Muscle layer of colon (tissue), 2 donors: ENCODE measurements around the gene HIPK4.
"Not testable (repeated sequence)": the region's sequence is repeated elsewhere in the genome, so short reads cannot be mapped to it uniquely, and the experiment has no call there.

ENCODE experiments used
- H3K27ac ChIP-seq: one replicate; pipeline ENCODE4 v1.7.0; 2013; ENCODE audit warnings: low read depth, mild to moderate bottlenecking, low read length, moderate library complexity
- H3K27me3 ChIP-seq, 2 donors: one replicate each; pipeline ENCODE4 v1.7.0; 2013; ENCODE audit warnings: low read length in 2 of 2, mild to moderate bottlenecking in 2 of 2; ENCODE audit not compliant: insufficient read depth in 2 of 2, control insufficient read depth in 1 of 2
- H3K36me3 ChIP-seq: one replicate; pipeline ENCODE4 v1.7.0; 2013; ENCODE audit warnings: mild to moderate bottlenecking, low read length; ENCODE audit not compliant: insufficient read depth
- H3K4me1 ChIP-seq: one replicate; pipeline ENCODE4 v1.7.0; 2013; ENCODE audit warnings: mild to moderate bottlenecking, low read length; ENCODE audit not compliant: insufficient read depth
- H3K4me3 ChIP-seq, 2 donors: one replicate each; pipeline ENCODE4 v1.7.0; 2013; ENCODE audit warnings: low read length in 2 of 2, low read depth in 1 of 2, mild to moderate bottlenecking in 1 of 2, moderate library complexity in 1 of 2
- H3K9ac ChIP-seq: one replicate; pipeline ENCODE4 v1.7.0; 2013; ENCODE audit warnings: low read length
- H3K9me3 ChIP-seq: one replicate; pipeline ENCODE4 v1.7.0; 2013; ENCODE audit warnings: mild to moderate bottlenecking, low read length
- donor health status: abdominal sarcoma.
- donor health status: Adenocarcinoma of cecum.

Gene HIPK4

DNA sequence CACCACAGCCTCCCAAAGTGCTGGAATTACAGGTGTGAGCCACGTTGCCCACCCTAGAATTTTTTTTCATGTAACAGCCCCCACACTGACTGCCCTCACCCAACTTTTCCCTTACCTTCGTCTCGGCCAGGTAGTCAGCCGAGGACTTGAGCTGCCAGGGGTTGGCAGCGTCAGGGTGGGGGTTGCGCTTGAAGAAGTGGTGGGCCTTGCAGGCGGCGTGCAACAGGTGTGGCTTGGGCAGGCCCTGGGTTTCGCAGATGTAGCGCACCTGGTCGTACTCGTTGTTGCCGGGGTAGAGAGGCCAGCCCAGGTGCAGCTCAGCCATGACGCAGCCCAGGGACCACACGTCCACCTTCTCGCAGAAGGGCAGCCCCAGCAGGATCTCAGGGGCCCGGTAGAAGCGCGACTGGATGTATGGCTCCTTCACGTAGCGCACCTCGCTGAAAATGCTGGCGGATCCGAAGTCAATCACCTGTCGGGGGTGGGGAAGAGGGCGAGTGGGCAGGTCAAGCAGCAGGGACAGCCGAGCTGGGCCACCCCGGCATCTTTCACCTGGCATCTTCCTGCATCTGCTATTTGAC is 6.2 kb downstream of the HIPK4 start:
- Histone ChIP-seq H3K27me3 (no peaks in the 10 kb centered on the region), H3K27ac (no peak overlapping the region), H3K4me3 (no peak overlapping the region), H3K9me3 (no peaks in the 10 kb centered on the region), H3K36me3 (peaks cover 6% of the 10 kb centered on the region), H3K4me1 (no peaks in the 10 kb centered on the region), H3K9ac (no peak overlapping the region)

DNA sequence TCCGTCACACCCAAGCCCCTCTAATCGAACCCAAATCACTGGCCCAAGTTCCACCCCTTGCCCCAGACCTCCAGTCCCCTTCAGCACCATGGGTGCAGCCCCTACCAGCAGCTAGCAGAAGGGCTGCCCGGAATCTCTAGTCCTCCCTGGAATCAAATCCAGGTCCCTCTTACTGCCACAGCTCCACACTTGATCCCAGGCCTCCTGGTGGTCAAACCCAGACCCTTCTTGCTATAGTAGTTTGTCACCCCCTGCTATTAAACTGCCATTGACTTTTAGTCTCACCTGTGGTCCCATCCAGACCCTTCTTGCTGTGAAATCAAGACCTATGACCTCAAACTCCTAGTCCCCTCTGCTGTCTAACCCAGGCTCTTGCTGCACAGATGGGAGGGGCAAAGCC is 8.7 kb downstream of the HIPK4 start:
- H3K9ac ChIP-seq, result no peak overlapping the region
- H3K27ac ChIP-seq, result no peak overlapping the region
- no peaks in the 10 kb centered on the region for H3K4me1 ChIP-seq
- no peaks in the 10 kb centered on the region for H3K27me3 ChIP-seq
- H3K36me3 ChIP-seq, result peaks cover 18% of the 10 kb centered on the region
- H3K4me3 ChIP-seq, result no peak overlapping the region
- H3K9me3 ChIP-seq, result no peaks in the 10 kb centered on the region

GRCh38 chr19:40380199-40381037 is 9.6 kb downstream of the HIPK4 start:
- no peaks in the 10 kb centered on the region for H3K9me3 ChIP-seq
- H3K36me3 ChIP-seq, result peaks cover 19% of the 10 kb centered on the region
- H3K4me3 ChIP-seq, result no peak overlapping the region
- no peak overlapping the region for H3K27ac ChIP-seq
- no peaks in the 10 kb centered on the region for H3K4me1 ChIP-seq
- no peak overlapping the region for H3K9ac ChIP-seq
- H3K27me3 ChIP-seq, result no peaks in the 10 kb centered on the region

DNA sequence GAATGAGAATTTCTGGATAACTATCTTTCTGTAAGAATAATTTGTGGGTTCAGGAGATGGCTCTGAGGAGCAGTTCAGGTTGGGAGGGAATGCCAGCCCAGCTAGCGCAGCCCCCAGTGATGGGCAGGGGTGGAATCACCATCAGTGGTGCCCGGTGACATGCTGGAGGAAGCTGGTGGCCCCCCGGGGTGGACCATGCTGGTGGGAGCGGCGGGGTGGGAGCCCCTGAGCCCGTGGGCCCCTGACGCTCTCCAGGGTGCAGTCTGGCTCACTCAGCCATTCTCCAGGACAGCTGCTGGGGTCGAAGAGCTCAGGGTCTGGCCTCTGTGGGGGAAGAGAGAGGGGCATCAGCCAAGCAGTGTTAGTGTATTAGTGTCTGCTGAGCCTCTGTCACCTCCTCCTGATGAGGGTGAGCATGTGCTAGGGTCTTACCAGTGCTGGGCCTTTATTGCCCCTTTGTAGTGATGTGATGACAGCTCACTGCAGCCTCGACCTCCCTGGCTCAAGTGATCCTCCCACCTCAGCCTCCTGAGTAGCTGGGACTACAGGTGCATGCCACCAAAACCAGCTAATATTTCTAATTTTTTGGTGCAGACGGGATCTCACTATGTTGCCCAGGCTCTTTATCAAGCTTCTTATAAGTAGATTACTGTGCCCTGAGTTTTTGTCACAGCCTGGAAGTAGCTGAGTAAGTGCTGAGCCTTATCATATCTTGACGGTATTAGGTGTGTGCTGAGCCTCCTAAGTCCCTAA is 10.4 kb downstream of the HIPK4 start:
- H3K27ac ChIP-seq, result no peak overlapping the region
- H3K9me3 ChIP-seq, result no peaks in the 10 kb centered on the region
- H3K9ac ChIP-seq, result no peak overlapping the region
- H3K4me1 ChIP-seq, result no peaks in the 10 kb centered on the region
- H3K36me3 ChIP-seq, result peaks cover 23% of the 10 kb centered on the region
- no peak overlapping the region for H3K4me3 ChIP-seq
- no peaks in the 10 kb centered on the region for H3K27me3 ChIP-seq

DNA sequence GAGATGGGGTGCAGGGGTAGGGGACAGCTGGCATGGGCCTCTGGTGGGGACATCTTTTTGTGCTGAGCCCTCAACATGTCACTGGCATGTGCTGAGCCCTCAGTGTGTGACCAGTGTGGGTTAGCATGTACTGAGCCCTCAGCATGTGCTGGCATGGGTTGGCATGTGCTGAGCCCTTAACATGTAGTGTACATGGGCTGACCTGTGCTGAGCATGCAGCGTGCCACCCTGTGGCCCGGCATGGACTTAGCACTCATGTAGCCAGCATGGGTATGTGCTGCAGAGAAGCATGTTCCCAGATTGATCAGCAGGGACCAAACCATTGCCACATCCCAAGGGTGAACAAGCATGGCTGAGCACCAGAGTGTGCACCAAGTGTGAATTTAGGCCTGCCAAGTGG is 11.5 kb downstream of the HIPK4 start:
- Histone ChIP-seq H3K27me3 (no peaks in the 10 kb centered on the region), H3K9ac (no peak overlapping the region), H3K4me1 (no peaks in the 10 kb centered on the region), H3K9me3 (no peaks in the 10 kb centered on the region), H3K27ac (no peak overlapping the region), H3K4me3 (no peak overlapping the region), H3K36me3 (peaks cover 31% of the 10 kb centered on the region)

- H3K36me3 ChIP-seq, result peaks cover 36% of the 10 kb centered on the region
- H3K27me3 ChIP-seq, result no peaks in the 10 kb centered on the region
- H3K27ac ChIP-seq, result no peak overlapping the region
- no peak overlapping the region for H3K9ac ChIP-seq
- H3K4me1 ChIP-seq, result no peaks in the 10 kb centered on the region
- no peak overlapping the region for H3K4me3 ChIP-seq
- no peaks in the 10 kb centered on the region for H3K9me3 ChIP-seq
These were observed 12.1 kb downstream of the HIPK4 start for GRCh38 chr19:40377876-40378385.

DNA sequence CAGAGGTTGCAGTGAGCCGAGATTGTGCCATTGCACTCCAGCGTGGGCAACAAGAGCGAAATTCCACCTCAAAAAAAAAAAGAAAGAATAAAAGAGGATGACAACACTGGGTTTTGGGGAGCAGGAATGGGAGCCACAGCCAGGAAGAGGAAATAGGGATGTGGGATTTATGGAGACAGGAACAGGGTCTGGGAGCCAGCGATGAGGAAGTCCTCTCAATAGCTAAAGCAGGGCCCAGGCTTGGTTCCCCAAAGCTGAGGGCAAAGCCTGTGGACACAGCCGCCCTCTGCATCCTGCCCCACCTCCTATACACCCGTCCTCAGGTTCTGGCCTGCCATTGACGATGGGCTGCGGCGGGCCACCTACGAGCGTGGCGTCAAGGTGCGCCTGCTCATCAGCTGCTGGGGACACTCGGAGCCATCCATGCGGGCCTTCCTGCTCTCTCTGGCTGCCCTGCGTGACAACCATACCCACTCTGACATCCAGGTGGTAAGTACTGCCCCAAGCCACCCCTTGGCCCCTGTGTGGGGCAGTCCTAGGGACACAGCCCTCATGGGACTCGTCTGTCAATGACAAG is 13.6 kb downstream of the HIPK4 start:
- H3K36me3 ChIP-seq, result peaks cover 49% of the 10 kb centered on the region
- no peak overlapping the region for H3K27ac ChIP-seq
- no peaks in the 10 kb centered on the region for H3K4me1 ChIP-seq
- H3K9me3 ChIP-seq, result no peaks in the 10 kb centered on the region
- no peaks in the 10 kb centered on the region for H3K27me3 ChIP-seq
- no peak overlapping the region for H3K9ac ChIP-seq
- H3K4me3 ChIP-seq, result no peak overlapping the region

DNA sequence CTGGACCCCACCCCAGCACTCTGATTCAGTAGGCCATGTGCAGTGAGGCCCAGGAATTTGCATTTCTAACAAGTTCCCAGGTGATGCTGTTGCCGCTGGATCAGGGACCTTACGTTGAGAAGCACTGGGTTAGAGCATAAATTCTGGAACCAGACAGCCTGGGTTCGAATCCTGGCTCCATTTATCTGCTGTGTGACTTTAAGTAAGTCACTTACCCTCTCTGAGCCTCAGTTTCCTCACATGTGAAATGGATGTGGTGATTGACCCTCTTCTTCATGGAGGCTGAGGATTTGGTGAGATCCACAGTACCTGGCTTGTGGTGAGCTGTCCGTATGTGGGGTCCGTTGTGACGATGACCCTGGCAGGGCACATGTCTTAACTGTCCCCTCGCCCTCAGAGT is 15.9 kb downstream of the HIPK4 start:
- Histone ChIP-seq H3K9me3 (no peaks in the 10 kb centered on the region), H3K27me3 (no peaks in the 10 kb centered on the region), H3K9ac (no peak overlapping the region), H3K27ac (no peak overlapping the region), H3K4me3 (no peak overlapping the region), H3K4me1 (no peaks in the 10 kb centered on the region), H3K36me3 (peaks cover 61% of the 10 kb centered on the region)

- Histone ChIP-seq H3K4me1 (no peaks in the 10 kb centered on the region), H3K4me3 (no peak overlapping the region), H3K9me3 (no peaks in the 10 kb centered on the region), H3K27me3 (no peaks in the 10 kb centered on the region), H3K36me3 (peaks cover 65% of the 10 kb centered on the region), H3K27ac (no peak overlapping the region), H3K9ac (no peak overlapping the region)
These were observed 18.2 kb downstream of the HIPK4 start for GRCh38 chr19:40371802-40372122.

GRCh38 chr19:40370997-40371801 is 18.8 kb downstream of the HIPK4 start:
- Histone ChIP-seq H3K27me3 (no peaks in the 10 kb centered on the region), H3K4me3 (no peak overlapping the region), H3K9me3 (no peaks in the 10 kb centered on the region), H3K36me3 (peaks cover 66% of the 10 kb centered on the region), H3K9ac (no peak overlapping the region), H3K4me1 (peaks cover 1% of the 10 kb centered on the region), H3K27ac (no peak overlapping the region)

- not testable (repeated sequence) for H3K27ac ChIP-seq, H3K9ac ChIP-seq, H3K9me3 ChIP-seq, H3K4me1 ChIP-seq, H3K27me3 ChIP-seq, H3K4me3 ChIP-seq
- peaks cover 66% of the 10 kb centered on the region for H3K36me3 ChIP-seq
These were observed 19.7 kb downstream of the HIPK4 start for GRCh38 chr19:40370253-40370652.
